AG09319 (cell line): ENCODE results near the gene ATP9A.
"Not testable (repeated sequence)": the region's sequence is repeated elsewhere in the genome, so short reads cannot be mapped to it uniquely, and the experiment has no call there.

ENCODE experiments used
- DNase-seq: peaks from one replicate; pipeline ENCODE4 v3.0.0-alpha.2; 2010; ENCODE audit warnings: low read depth; ENCODE audit errors: extremely low read depth
- CTCF ChIP-seq: IDR thresholded peaks from 2 replicates; pipeline ENCODE4 v1.5.1; 2011; ENCODE audit warnings: low read depth, mild to moderate bottlenecking, inconsistent platforms, low read length, moderate library complexity

The ATP9A gene

GRCh38 chr20:51769976-51770615 lies 1.9 kb upstream of the ATP9A start:
- TF ChIP-seq CTCF, result no peak
- no peak for DNase-seq

DNA sequence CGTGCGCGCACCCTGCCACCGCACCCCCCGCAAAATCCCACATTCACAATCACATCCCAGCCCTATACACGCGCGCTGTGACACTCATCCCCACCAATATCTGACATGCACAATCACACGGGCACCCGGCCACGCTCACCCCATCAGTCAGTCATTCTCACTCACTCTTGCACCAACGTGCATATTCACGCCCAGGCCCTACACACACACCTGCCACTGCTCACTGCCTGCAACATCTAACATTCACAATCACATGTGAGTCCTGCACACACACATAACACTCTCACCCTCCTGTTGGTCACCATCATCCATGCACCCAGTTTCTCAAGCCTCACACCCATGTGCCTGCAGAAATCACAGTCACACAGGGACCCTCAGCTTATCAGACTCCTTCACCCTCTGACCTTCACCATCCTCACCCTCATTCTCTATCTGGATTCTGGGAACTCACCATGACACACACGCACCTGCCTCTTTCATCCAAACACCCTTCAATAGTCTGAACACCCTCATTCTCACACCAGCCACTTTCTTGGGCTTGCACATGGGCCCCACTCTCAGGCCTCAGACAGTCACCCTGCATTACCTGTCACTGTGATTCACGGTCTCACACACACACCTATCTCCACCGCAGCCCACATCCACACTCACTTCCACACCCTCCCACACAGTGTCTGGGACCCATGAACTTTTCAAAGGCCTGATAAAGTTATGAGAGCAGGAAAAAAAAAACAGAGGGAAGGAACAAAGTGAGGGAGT lies 748 bp upstream of the ATP9A start:
- DNase-seq, result no peak
- TF ChIP-seq CTCF, result no peak

DNA sequence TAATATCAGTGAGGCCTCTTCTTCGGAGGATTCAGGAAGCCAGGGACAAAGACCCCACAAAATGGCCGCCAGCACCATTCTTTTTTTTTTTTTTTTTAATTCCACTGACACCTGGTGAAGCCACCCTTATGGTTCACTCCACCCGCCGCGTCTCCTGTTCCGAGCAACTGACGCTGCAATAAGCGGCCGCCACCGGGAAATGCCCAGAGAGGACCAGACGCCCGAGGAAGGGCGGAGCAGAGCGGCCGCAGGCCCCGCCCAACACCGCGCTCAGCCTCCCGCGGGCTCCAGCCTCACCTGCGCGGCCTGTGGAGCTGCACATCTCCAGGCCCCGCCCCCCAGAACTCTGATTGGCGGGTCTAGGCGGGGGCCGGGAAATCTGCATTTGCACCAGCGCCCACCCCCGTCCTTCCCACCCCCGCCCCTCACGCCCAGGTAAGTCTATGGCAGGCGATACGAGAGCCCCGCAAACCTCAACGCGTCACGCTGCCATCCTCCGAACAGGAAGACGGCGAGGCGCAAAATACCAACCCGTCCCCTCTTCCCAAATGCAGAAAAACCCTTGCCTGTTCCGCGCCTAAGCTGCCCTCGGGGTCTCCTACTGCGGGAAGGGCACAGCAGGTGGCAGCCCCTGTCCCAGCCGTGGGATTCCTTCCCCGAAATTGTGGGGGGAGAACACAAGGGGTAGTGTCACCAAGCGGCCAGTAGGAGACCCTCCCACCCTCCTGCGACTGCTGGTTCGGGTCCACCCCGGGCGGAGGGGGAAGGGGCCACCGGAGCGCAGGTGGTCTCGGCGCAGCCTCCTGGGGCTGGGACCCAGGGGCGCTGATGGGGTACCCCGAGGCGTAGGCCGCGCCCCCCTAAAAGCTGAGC lies 960 bp downstream of the ATP9A start:
- no peak for DNase-seq
- TF ChIP-seq CTCF, result peak; percentile 26; the same call in 1 of the 2 replicates

DNA sequence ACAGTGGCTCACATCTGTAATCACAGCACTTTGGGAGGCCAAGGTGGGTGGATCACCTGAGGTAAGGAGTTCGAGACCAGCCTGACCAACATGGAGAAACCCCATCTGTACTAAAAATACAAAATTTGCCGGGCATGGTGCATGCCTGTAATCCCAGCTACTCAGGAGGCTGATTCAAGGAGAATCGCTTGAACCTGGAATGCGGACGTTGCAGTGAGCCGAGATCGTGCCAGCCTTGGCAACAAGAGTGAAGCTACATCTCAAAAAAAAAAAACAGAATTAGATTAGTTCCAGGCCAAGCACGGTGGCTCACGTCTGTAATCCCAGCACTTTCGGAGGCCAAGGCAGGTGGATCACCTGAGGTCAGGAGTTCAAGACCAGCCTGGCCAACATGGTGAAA lies 2.8 kb downstream of the ATP9A start:
- DNase-seq, result not testable (repeated sequence)

DNA sequence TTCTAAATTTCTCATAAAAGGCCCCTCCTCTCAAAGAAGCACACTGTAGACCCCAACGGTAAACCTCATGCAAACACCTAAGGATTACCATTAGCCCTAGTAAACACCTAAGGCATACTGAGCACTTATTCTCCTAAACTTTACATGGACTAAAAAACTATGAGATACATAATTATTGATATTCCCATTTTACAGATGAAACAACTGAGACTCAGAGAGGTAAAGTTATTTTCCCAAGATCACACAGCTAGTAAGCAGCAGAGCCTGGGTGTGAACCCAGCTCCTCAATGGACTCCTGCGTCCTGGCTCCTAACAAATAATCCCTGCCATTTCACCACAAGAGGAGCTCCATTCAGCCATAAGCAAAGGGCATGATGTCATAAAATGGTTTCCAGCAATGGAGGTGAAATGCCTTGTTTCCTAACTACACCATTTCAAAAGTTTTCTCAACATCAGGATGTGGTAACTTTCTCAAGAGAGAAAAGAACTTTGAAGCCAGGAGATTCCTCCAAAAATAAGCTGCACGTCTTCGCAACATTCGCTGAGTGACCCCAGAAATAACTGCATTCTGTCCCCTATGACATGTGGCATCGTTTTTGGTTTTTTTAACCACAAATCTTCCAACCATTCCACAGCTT lies 4.1 kb downstream of the ATP9A start:
- no peak for DNase-seq
- TF ChIP-seq CTCF, result no peak

DNA sequence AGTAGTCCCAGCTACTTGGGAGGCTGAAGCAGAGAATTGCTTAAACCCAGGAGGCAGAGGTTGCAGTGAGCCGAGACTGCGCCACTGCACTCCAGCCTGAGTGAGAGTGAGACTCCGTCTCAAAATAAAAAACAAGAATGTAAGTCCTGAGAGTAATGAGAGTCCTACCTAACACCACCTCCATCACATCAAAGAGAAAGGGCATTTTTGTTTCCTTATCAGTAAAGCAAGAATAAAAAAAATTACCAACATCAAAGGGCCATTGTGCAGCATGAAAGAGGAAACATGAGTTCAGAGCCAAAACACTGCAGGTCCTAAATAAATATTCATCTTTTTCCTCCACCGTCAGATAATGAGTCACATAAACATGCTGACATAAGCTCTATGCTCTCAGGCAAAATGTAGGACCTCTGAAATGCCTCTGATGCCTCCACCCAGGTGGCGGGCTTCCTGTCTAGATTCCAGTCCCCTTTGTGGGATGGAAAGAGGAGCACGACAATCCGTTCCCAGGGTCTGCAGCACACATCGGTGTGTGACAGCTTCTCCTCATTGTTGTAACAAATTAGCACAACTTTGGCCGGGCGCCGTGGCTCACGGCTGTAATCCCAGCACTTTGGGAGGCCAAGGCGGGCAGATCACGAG lies 7.2 kb downstream of the ATP9A start:
- TF ChIP-seq CTCF, result no peak
- DNase-seq, result no peak
